GM21576 (cell line): ENCODE measurements around the gene PCDH17.

Experiments used
- ATAC-seq: cut with Tn5 transposase; IDR thresholded peaks from one replicate; pipeline ENCODE4 v1.9.1; 2021; ENCODE audit warnings: mild to moderate bottlenecking, moderate library complexity; ENCODE audit not compliant: unreplicated experiment

The PCDH17 gene

GRCh38 chr13:57635541-57636085 lies 4.1 kb downstream of the PCDH17 start:
- ATAC-seq = no peak

- ATAC-seq = no peak
Measured at GRCh38 chr13:57636816-57637215, 5.3 kb downstream of the PCDH17 start.

- ATAC-seq = no peak
Measured at GRCh38 chr13:57637515-57637914, 6.0 kb downstream of the PCDH17 start.

GRCh38 chr13:57638186-57638890 lies 6.8 kb downstream of the PCDH17 start:
- ATAC-seq = no peak

GRCh38 chr13:57640607-57641006 lies 9.1 kb downstream of the PCDH17 start:
- no peak for ATAC-seq

- ATAC-seq = no peak
Measured at GRCh38 chr13:57641051-57641450, 9.5 kb downstream of the PCDH17 start.

- ATAC-seq = no peak
Measured at GRCh38 chr13:57644106-57644505, 12.6 kb downstream of the PCDH17 start.

GRCh38 chr13:57653229-57653989 lies 21.9 kb downstream of the PCDH17 start:
- ATAC-seq = no peak

GRCh38 chr13:57665481-57665880 lies 33.9 kb downstream of the PCDH17 start:
- no peak for ATAC-seq

GRCh38 chr13:57666131-57666953 lies 34.8 kb downstream of the PCDH17 start:
- ATAC-seq = no peak

GRCh38 chr13:57672168-57672567 lies 40.6 kb downstream of the PCDH17 start:
- ATAC-seq = no peak

- ATAC-seq = no peak
Measured at GRCh38 chr13:57673197-57673596, 41.7 kb downstream of the PCDH17 start.

- ATAC-seq = no peak
Measured at GRCh38 chr13:57675526-57675925, 44.0 kb downstream of the PCDH17 start.

- ATAC-seq = no peak
Measured at GRCh38 chr13:57680609-57681008, 49.1 kb downstream of the PCDH17 start.

- ATAC-seq = no peak
Measured at GRCh38 chr13:57682128-57682716, 50.7 kb downstream of the PCDH17 start.

- ATAC-seq = no peak
Measured at GRCh38 chr13:57698851-57699250, 67.3 kb downstream of the PCDH17 start.

- no peak for ATAC-seq
Measured at GRCh38 chr13:57704031-57704430, 72.5 kb downstream of the PCDH17 start.

GRCh38 chr13:57716295-57716694 lies 84.8 kb downstream of the PCDH17 start:
- no peak for ATAC-seq

- no peak for ATAC-seq
Measured at GRCh38 chr13:57724486-57725272, 93.1 kb downstream of the PCDH17 start.

- no peak for ATAC-seq
Measured at GRCh38 chr13:57725480-57725879, 93.9 kb downstream of the PCDH17 start.
